SU-DHL-6 (cell line): ENCODE data around the gene HTR4.

Experiments
- H2AFZ ChIP-seq: fragments of 200-600 bp; sonication (generic); 2 replicates; pipeline ENCODE4 v1.6.1; 2014; ENCODE audit warnings: low read depth, mild to moderate bottlenecking, moderate library complexity, mixed read lengths, antibody characterized with exemption, low read length; ENCODE audit not compliant: severe bottlenecking
- H3F3A ChIP-seq: fragments of 200-600 bp; shearing (Covaris generic); 2 replicates; pipeline ENCODE4 v1.6.0; 2016; ENCODE audit warnings: antibody characterized with exemption, mild to moderate bottlenecking; ENCODE audit not compliant: insufficient read depth
- H3K27ac ChIP-seq: fragments of 200-600 bp; sonication (generic); 2 replicates; pipeline ENCODE4 v1.5.1; 2016; ENCODE audit warnings: low read depth, mild to moderate bottlenecking, low read length, moderate library complexity, mixed read lengths
- H3K27me3 ChIP-seq: fragments of 200-600 bp; sonication (generic), shearing (Covaris generic); 2 replicates; pipeline ENCODE4 v1.6.0; 2014; ENCODE audit warnings: mild to moderate bottlenecking, low read length
- H3K36me3 ChIP-seq: fragments of 200-600 bp; sonication (generic); 2 replicates; pipeline ENCODE4 v1.6.1; 2014; ENCODE audit warnings: mild to moderate bottlenecking, low read length, mixed read lengths
- H3K4me2 ChIP-seq: fragments of 300-600, 200-600 bp; shearing (Covaris generic), sonication (generic); 2 replicates; pipeline ENCODE4 v1.6.0; 2014; ENCODE audit warnings: low read length, low read depth, mild to moderate bottlenecking; ENCODE audit not compliant: poor library complexity, severe bottlenecking
- H3K4me3 ChIP-seq: fragments of 200-600 bp; sonication (generic); 2 replicates; pipeline ENCODE4 v1.5.1; 2014; ENCODE audit warnings: antibody characterized with exemption, low read length, mild to moderate bottlenecking, mixed read lengths; ENCODE audit not compliant: insufficient read depth, poor library complexity, severe bottlenecking
- H3K79me2 ChIP-seq: fragments of 200-600 bp; sonication (generic); 2 replicates; pipeline ENCODE4 v1.6.1; 2014; ENCODE audit warnings: mild to moderate bottlenecking, low read length, moderate library complexity; ENCODE audit not compliant: insufficient read depth
- H3K9ac ChIP-seq: fragments of 200-600 bp; sonication (generic); 2 replicates; pipeline ENCODE4 v1.7.0; 2014; ENCODE audit warnings: mild to moderate bottlenecking, low read length
- H3K9me2 ChIP-seq: fragments of 200-600 bp; sonication (generic); replicated peaks from 2 replicates; pipeline ENCODE4 v1.6.1; 2014; ENCODE audit warnings: low read length; ENCODE audit not compliant: insufficient read depth
- H3K9me3 ChIP-seq: fragments of 200-600 bp; sonication (generic); 2 replicates; pipeline ENCODE4 v1.6.1; 2014; ENCODE audit warnings: low read length, mixed read lengths; ENCODE audit not compliant: insufficient read depth
- H4K20me1 ChIP-seq: fragments of 200-600 bp; sonication (generic); 2 replicates; pipeline ENCODE4 v1.6.1; 2014; ENCODE audit warnings: low read depth, mild to moderate bottlenecking, antibody characterized with exemption, low read length, moderate library complexity, mixed read lengths
- EZH2phosphoT487 ChIP-seq: fragments of 200-600 bp; sonication (generic), shearing (Covaris generic); conservative IDR thresholded peaks from 2 replicates; pipeline ENCODE4 v1.6.1; 2018; ENCODE audit warnings: mild to moderate bottlenecking, antibody characterized with exemption, low read length, moderate library complexity, mixed read lengths
- TF ChIP-seq, protein P1 (sequence below): fragments of 200-600 bp; sonication (generic); IDR thresholded peaks from one replicate; pipeline ENCODE4 v1.5.1; 2017; ENCODE audit warnings: antibody characterized with exemption, mild to moderate bottlenecking, low read length, moderate library complexity; ENCODE audit not compliant: insufficient read depth, poor library complexity, severe bottlenecking

HTR4 gene

DNA sequence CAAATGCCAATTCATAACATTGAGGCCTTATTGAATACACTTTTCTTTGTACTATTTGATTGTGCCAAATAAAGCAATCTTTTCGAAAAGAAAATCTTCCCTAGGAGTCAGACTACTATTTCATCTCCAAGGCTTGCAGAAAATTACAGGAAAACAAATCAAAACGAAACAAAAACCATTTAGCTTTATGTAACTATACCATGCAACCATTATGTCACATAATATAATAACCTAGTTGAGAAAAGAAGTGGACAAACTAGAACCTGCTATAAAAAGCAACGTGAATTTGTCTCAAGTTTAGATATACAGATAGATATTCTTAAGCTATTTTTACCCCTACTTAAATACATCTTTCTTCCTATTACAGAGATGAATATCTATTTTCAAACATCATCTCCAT is 18.0 kb downstream of the HTR4 start:
- TF ChIP-seq, protein P1, sequence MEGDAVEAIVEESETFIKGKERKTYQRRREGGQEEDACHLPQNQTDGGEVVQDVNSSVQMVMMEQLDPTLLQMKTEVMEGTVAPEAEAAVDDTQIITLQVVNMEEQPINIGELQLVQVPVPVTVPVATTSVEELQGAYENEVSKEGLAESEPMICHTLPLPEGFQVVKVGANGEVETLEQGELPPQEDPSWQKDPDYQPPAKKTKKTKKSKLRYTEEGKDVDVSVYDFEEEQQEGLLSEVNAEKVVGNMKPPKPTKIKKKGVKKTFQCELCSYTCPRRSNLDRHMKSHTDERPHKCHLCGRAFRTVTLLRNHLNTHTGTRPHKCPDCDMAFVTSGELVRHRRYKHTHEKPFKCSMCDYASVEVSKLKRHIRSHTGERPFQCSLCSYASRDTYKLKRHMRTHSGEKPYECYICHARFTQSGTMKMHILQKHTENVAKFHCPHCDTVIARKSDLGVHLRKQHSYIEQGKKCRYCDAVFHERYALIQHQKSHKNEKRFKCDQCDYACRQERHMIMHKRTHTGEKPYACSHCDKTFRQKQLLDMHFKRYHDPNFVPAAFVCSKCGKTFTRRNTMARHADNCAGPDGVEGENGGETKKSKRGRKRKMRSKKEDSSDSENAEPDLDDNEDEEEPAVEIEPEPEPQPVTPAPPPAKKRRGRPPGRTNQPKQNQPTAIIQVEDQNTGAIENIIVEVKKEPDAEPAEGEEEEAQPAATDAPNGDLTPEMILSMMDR = no peak
- no peak for TF ChIP-seq EZH2phosphoT487
- Histone ChIP-seq H3K4me2 (no peak overlapping the region), H3F3A (no peaks in the 10 kb centered on the region), H3K79me2 (no peaks in the 10 kb centered on the region), H3K4me3 (no peak overlapping the region), H3K9me2 (no peaks in the 10 kb centered on the region), H3K27ac (no peak overlapping the region), H3K27me3 (no peaks in the 10 kb centered on the region), H4K20me1 (no peaks in the 10 kb centered on the region), H3K9ac (no peak overlapping the region), H3K36me3 (no peaks in the 10 kb centered on the region), H2AFZ (no peak overlapping the region), H3K9me3 (no peaks in the 10 kb centered on the region)

DNA sequence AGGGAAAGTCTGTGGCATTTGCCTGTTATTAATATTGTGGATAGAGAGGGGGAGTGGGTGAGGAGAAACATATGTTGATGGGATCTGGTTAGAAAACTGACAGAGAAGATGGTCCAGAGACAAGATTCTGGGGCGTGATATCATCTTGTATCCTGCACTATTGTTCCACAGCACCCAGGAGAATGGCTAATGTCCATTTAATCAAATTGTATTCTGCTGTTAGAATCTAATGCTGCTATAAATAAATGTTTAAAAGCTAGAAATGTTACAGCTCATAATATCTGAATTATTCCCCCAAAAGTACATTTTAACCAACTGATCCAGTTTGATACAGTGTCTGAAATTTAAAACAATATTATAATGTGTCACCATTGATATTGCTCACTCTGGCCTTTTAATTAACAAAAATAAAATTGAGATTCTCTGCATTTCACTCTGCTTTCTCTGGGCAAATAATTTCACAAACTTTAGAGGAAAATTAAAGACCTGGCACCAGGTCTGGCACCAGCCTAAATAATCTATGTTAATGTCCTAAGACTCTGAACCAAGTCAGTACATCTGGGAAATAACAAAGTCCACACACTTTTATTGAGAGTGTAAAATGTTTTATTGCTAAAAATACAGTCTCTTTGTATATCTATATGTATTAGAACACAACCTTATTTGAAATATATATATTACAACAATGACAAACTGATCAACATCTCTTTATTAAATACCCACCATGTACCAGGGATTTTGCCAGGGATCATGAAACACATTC is 18.8 kb downstream of the HTR4 start:
- Histone ChIP-seq H3K4me2 (no peak overlapping the region), H3K79me2 (no peaks in the 10 kb centered on the region), H3K9me2 (no peaks in the 10 kb centered on the region), H3K27me3 (no peaks in the 10 kb centered on the region), H3K9me3 (no peaks in the 10 kb centered on the region), H3K36me3 (no peaks in the 10 kb centered on the region), H3K9ac (no peak overlapping the region), H3F3A (no peaks in the 10 kb centered on the region), H3K27ac (no peak overlapping the region), H4K20me1 (no peaks in the 10 kb centered on the region), H2AFZ (no peak overlapping the region), H3K4me3 (no peak overlapping the region)
- no peak for TF ChIP-seq EZH2phosphoT487
- TF ChIP-seq, protein P1 = no peak

DNA sequence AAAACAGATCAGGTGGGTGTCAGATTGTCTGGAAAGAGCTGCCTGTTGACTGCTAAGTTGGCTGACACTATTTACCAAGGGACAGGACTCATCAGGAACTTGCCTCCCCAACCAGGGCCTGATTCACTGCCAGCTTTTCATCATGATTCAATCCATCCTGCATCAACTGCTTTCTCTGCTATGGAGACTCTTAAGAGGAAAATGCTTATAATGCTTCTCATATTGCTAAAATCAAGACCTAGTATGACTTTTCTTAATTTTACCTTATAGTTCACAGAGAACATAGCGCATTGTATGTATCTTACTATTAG is 21.3 kb downstream of the HTR4 start:
- H3K36me3 ChIP-seq = no peaks in the 10 kb centered on the region
- no peaks in the 10 kb centered on the region for H3K9me3 ChIP-seq
- H3K4me2 ChIP-seq = no peak overlapping the region
- H3K9ac ChIP-seq = no peak overlapping the region
- no peak overlapping the region for H3K27ac ChIP-seq
- H3F3A ChIP-seq = no peaks in the 10 kb centered on the region
- H2AFZ ChIP-seq = no peak overlapping the region
- no peaks in the 10 kb centered on the region for H4K20me1 ChIP-seq
- no peaks in the 10 kb centered on the region for H3K9me2 ChIP-seq
- H3K79me2 ChIP-seq = no peaks in the 10 kb centered on the region
- H3K4me3 ChIP-seq = no peak overlapping the region
- H3K27me3 ChIP-seq = no peaks in the 10 kb centered on the region
- TF ChIP-seq, protein P1 = no peak
